AG04450 (cell line): Measurements from ENCODE around the gene RTN4. TPM values are rescaled to one million over a fixed set of nuclear protein-coding genes. Genes with fewer than 3 reads are reported as not detected.

Experiments used
- CTCF ChIA-PET: fragments of 300-600, 350-600 bp; formaldehyde crosslinking; extraction: SDS; loops from one replicate; lab custom pipeline; 2022; ENCODE audit warnings: antibody characterized with exemption, inconsistent platforms; lab: Charles Lee
- POLR2A ChIA-PET: fragments of 350-600 bp; formaldehyde crosslinking; extraction: SDS; loops from one replicate; lab custom pipeline; 2021; ENCODE audit warnings: antibody characterized with exemption, inconsistent platforms; lab: Yijun Ruan, JAX
- DNase-seq: peaks from one replicate; pipeline ENCODE4 v3.0.0-alpha.2; 2011; ENCODE audit warnings: low read depth, low spot score
- H3K27ac ChIP-seq: one replicate; pipeline ENCODE4 v1.5.1; 2012; ENCODE audit warnings: low read depth, low read length, control low read depth
- H3K27me3 ChIP-seq: one replicate; pipeline ENCODE4 v1.6.0; 2012; ENCODE audit warnings: low read length; ENCODE audit not compliant: control insufficient read depth, insufficient read depth
- H3K4me3 ChIP-seq: 2 replicates; pipeline ENCODE4 v1.5.1; 2011; ENCODE audit warnings: mild to moderate bottlenecking, low read depth, low read length, control low read depth
- H3K9me3 ChIP-seq: 2 replicates; pipeline ENCODE4 v1.5.1; 2012; ENCODE audit warnings: low read length; ENCODE audit not compliant: control insufficient read depth, insufficient read depth
- CTCF ChIP-seq: IDR thresholded peaks from 2 replicates; pipeline ENCODE4 v1.5.1; 2011; ENCODE audit warnings: low read depth, low read length, control low read depth, inconsistent platforms
- polyA plus RNA-seq: library from polyadenylated mRNA; depleted of rRNA; stranded (reverse); fragments of >200 nt; gene quantifications from 2 replicates; pipeline ENCODE4 v1.2.3, GENCODE V29; 2011

RTN4 gene
- polyA plus RNA-seq, 1 experiment = 668 TPM

- H3K4me3 ChIP-seq = no peak overlapping the region
- H3K9me3 ChIP-seq = no peaks in the 10 kb centered on the region
- DNase-seq = no peak
- ChIA-PET POLR2A (no interaction called here), CTCF (interaction anchor here (0.9 to 1.8 kb wide), 3 partner anchors 10 to 174 kb away, joined by 3 to 7 read pairs (median 4); no protein-coding TSS in a partner anchor)
- H3K27ac ChIP-seq = no peak overlapping the region
- TF ChIP-seq CTCF = no peak
- no peaks in the 10 kb centered on the region for H3K27me3 ChIP-seq
These were observed 23.0 kb upstream of the RTN4 start for GRCh38 chr2:55073000-55073983.

GRCh38 chr2:55063713-55064323 is 13.6 kb upstream of the RTN4 start:
- POLR2A ChIA-PET = no interaction called here
- Histone ChIP-seq H3K27me3 (no peaks in the 10 kb centered on the region), H3K4me3 (no peak overlapping the region), H3K9me3 (no peaks in the 10 kb centered on the region; the same call in 1 of the 2 replicates), H3K27ac (no peak overlapping the region)
- no peak for DNase-seq
- TF ChIP-seq CTCF = no peak
- CTCF ChIA-PET = interaction anchor here (1.0 to 1.4 kb wide), 3 partner anchors 9 to 109 kb away, joined by 3 to 6 read pairs (median 5); partner anchors contain the start of gene RTN4

- H3K4me3 ChIP-seq = no peak overlapping the region
- ChIA-PET POLR2A (no interaction called here), CTCF (interaction anchor here (0.6 to 1.0 kb wide), 4 partner anchors 10 to 164 kb away, joined by 3 to 8 read pairs (median 4); no protein-coding TSS in a partner anchor)
- no peaks in the 10 kb centered on the region for H3K27me3 ChIP-seq
- no peak overlapping the region for H3K27ac ChIP-seq
- DNase-seq = no peak
- H3K9me3 ChIP-seq = no peaks in the 10 kb centered on the region; the same call in 1 of the 2 replicates
- TF ChIP-seq CTCF = no peak
These were observed 13.0 kb upstream of the RTN4 start for GRCh38 chr2:55063226-55063625.

GRCh38 chr2:55062754-55063153 is 12.5 kb upstream of the RTN4 start:
- ChIA-PET POLR2A (no interaction called here), CTCF (interaction anchor here (0.6 to 1.0 kb wide), 4 partner anchors 10 to 164 kb away, joined by 3 to 8 read pairs (median 4); no protein-coding TSS in a partner anchor)
- Histone ChIP-seq H3K27ac (no peak overlapping the region), H3K27me3 (no peaks in the 10 kb centered on the region), H3K9me3 (no peaks in the 10 kb centered on the region; the same call in 1 of the 2 replicates), H3K4me3 (no peak overlapping the region)
- no peak for TF ChIP-seq CTCF
- no peak for DNase-seq
